HG02798 (cell line): ENCODE measurements around the gene BICRA.

Experiments
- ATAC-seq: cut with Tn5 transposase; IDR thresholded peaks from one replicate; pipeline ENCODE4 v1.9.1; 2021; ENCODE audit warnings: mild to moderate bottlenecking; ENCODE audit not compliant: unreplicated experiment, poor library complexity

The BICRA gene

GRCh38 chr19:47686679-47687450 lies 77.9 kb downstream of the BICRA start:
- no peak for ATAC-seq

GRCh38 chr19:47687906-47688305 lies 79.0 kb downstream of the BICRA start:
- no peak for ATAC-seq

DNA sequence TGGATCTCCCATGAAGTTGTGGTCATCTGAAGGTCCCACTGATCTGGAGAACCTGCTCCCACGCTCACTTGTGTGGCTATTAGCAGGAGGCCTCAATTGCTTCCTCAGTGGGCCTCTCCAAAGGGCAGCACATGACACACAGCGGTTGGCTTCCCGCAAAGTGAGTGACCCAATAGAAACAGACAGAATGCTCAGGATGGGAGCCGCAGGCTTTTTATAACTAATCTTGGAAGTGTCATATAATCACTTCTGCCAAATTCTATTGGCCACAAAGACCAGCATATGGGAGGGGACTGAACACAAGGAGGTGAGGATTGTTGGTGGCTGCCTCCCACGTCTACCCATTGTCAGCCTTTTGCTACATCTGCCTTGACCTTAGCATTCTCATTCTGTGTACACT lies 82.2 kb downstream of the BICRA start:
- ATAC-seq, result no peak

GRCh38 chr19:47691782-47692181 lies 82.8 kb downstream of the BICRA start:
- no peak for ATAC-seq

DNA sequence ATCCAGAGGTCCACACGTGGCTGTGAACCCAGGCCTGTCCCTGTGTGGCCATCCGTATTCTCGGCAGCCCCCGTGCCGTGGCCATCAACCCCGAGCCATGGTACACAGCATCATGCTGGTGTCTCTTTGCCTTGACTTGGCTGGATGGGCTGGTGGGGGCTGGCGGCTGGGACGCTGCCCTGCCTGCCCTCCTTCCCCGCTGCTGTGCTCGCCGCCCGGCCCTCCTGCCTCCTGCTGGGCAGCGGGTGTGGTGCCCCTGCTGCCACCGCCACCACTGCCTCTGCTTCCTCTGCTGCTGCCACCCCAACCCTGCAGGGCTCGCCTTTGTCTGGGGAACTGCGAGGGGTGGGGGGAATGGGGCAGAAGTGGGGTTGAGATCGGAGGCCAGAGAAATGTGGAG lies 84.6 kb downstream of the BICRA start:
- no peak for ATAC-seq

DNA sequence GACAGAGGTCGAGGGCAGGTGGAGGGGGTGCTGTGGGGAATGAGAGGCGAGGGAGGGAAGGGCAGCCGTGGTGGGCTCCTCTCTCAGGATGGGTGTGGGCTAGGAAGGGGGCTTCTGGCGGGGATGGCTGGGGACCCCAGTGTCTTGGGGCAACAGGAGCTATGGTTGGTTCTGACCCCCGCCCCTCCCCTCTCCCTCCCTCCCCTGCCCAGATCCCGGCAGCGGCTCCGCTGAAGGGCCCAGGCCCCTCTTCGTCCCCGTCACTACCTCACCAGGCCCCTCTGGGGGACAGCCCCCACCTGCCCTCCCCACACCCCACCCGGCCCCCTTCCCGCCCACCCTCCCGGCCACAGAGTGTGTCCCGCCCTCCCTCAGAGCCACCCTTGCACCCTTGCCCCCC lies 85.0 kb downstream of the BICRA start:
- no peak for ATAC-seq

GRCh38 chr19:47694466-47695273 lies 85.7 kb downstream of the BICRA start:
- ATAC-seq, result no peak

GRCh38 chr19:47695533-47696262 lies 86.8 kb downstream of the BICRA start:
- ATAC-seq, result no peak

DNA sequence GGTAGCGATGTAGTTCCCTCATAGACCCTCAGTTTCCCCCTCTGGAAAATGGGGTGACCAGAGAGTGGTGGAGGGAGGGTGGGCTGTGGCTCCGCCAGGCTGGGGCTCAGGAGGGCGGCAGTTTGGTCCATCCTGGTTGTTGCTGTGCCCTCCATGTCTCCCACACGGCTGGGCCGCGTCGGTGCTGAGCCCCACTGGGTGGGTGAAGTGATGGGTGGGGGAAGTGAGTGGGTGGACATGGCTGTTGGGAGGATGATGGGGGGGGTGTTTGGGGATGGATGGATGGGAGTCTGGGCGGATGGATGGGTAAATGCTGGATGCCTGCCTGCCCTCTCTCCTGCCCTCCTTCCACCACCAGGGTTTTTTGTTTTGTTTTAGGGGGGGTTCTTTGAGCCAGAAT lies 87.7 kb downstream of the BICRA start:
- ATAC-seq, result no peak

GRCh38 chr19:47697863-47698609 lies 89.1 kb downstream of the BICRA start:
- no peak for ATAC-seq

DNA sequence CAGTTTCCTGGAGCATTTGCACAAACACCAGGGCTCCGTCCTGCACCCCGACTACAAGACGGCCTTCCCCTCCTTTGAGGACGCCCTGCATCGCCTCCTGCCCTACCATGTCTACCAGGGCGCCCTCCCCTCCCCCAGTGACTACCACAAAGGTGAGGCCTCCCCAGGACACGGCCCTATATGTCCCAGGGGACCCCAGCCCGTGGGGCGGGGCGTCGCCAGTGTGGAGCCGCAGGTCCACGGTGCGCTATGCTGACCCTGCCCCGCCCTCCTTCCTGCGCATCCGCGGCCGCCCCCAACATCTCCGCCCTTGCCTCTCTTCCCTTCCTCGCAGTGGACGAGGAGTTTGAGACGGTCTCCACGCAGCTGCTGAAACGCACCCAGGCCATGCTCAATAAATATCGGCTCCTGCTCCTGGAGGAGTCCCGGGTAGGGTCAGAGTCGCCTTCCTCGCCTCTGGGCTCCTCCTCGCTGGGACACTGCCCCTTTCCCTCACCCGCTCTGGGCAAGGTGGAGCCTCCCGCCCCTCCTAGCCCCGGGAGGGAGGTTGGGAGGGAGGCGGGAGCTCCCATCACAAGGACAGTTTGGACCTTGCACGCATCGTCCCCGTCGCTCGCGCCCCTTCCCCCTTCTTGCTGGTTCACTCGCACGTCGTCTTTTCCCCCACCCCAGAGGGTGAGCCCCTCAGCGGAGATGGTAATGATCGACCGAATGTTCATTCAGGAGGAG lies 89.9 kb downstream of the BICRA start:
- no peak for ATAC-seq

- no peak for ATAC-seq
Observed at GRCh38 chr19:47699360-47699917, 90.5 kb downstream of the BICRA start.

GRCh38 chr19:47700934-47701716 lies 92.2 kb downstream of the BICRA start:
- ATAC-seq, result no peak

- no peak for ATAC-seq
Observed at GRCh38 chr19:47701717-47702552, 93.0 kb downstream of the BICRA start.

GRCh38 chr19:47702671-47703070 lies 93.7 kb downstream of the BICRA start:
- ATAC-seq, result no peak

DNA sequence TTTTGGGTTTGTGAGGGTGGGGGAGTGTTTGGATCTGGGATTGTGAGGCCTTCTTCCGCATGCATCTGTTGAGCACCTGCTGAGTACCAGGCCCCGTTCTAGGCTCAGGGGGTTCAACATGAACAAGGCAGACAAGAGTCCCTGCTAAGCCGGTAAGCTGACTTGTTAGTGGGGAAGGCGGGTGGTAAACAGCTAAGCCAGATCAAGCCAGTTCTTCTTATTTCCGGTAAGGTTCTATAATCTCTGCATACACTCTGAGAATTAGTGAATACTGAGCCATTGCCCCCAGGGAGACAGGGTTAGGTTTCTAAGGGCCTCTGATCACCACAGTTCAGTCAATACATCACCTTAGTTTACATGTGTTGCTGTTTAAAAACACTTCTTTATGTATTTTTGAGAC lies 94.4 kb downstream of the BICRA start:
- no peak for ATAC-seq

- no peak for ATAC-seq
Observed at GRCh38 chr19:47704024-47704423, 95.1 kb downstream of the BICRA start.

GRCh38 chr19:47704656-47705055 lies 95.7 kb downstream of the BICRA start:
- no peak for ATAC-seq
